ENCODE measurements around the gene RUFY1.

DNA sequence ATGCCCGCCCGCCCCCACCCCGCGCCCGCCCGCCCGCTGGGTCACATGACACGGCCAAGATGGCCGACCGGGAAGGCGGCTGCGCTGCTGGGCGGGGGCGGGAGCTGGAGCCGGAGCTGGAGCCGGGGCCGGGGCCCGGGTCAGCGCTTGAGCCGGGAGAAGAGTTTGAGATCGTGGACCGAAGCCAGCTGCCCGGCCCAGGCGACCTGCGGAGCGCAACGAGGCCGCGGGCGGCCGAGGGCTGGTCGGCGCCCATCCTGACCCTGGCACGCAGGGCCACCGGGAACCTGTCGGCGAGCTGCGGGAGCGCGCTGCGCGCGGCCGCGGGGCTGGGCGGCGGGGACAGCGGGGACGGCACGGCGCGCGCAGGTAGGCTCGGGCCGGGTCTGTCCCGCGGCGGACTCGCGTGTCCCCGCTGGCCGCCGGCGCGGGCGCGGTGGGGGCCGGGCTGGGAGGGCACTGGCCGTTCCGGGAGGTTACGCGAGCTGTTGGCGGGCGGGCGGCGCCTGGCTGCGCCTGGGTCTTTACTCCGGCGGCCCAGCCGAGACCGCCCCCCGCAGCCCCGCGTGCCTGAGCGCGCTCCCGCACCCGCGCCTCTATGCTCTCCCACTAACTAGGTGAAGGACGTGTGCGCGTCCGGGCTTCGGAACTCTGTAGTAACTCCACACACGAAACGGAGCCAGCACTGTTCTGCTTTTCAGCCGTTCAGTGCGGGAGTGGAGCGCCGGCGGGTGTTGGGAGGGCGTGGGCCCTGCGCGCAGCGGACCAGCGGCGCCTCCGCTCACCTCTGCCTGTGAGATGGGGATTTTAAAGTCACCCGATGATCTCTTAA, at the start of gene RUFY1:
- TF ChIP-seq EP300 (IDR thresholded peaks at IDR 0.05; ENCODE audit: borderline replicate concordance): no peak; the same call in 1 of the 2 replicates
- TF ChIP-seq, protein P1, sequence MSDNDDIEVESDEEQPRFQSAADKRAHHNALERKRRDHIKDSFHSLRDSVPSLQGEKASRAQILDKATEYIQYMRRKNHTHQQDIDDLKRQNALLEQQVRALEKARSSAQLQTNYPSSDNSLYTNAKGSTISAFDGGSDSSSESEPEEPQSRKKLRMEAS (IDR thresholded peaks at IDR 0.05): peak; percentile 52
- no peak for TF ChIP-seq CREB1 (IDR thresholded peaks at IDR 0.05; ENCODE audit: low read depth)
- TF ChIP-seq RAD21 (IDR thresholded peaks at IDR 0.05; ENCODE audit: low read depth): no peak
- no peak for TF ChIP-seq CEBPB (IDR thresholded peaks at IDR 0.05)
- TF ChIP-seq TCF12 (IDR thresholded peaks at IDR 0.05; ENCODE audit: low read depth): no peak
- TF ChIP-seq NFIC (IDR thresholded peaks at IDR 0.05): no peak; the same call in 1 of the 2 replicates
- TF ChIP-seq, protein P2, sequence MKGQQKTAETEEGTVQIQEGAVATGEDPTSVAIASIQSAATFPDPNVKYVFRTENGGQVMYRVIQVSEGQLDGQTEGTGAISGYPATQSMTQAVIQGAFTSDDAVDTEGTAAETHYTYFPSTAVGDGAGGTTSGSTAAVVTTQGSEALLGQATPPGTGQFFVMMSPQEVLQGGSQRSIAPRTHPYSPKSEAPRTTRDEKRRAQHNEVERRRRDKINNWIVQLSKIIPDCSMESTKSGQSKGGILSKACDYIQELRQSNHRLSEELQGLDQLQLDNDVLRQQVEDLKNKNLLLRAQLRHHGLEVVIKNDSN (IDR thresholded peaks at IDR 0.05): peak; percentile 85
- TF ChIP-seq, protein P3, sequence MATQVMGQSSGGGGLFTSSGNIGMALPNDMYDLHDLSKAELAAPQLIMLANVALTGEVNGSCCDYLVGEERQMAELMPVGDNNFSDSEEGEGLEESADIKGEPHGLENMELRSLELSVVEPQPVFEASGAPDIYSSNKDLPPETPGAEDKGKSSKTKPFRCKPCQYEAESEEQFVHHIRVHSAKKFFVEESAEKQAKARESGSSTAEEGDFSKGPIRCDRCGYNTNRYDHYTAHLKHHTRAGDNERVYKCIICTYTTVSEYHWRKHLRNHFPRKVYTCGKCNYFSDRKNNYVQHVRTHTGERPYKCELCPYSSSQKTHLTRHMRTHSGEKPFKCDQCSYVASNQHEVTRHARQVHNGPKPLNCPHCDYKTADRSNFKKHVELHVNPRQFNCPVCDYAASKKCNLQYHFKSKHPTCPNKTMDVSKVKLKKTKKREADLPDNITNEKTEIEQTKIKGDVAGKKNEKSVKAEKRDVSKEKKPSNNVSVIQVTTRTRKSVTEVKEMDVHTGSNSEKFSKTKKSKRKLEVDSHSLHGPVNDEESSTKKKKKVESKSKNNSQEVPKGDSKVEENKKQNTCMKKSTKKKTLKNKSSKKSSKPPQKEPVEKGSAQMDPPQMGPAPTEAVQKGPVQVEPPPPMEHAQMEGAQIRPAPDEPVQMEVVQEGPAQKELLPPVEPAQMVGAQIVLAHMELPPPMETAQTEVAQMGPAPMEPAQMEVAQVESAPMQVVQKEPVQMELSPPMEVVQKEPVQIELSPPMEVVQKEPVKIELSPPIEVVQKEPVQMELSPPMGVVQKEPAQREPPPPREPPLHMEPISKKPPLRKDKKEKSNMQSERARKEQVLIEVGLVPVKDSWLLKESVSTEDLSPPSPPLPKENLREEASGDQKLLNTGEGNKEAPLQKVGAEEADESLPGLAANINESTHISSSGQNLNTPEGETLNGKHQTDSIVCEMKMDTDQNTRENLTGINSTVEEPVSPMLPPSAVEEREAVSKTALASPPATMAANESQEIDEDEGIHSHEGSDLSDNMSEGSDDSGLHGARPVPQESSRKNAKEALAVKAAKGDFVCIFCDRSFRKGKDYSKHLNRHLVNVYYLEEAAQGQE (IDR thresholded peaks at IDR 0.05; ENCODE audit: low read depth): no peak
- TF ChIP-seq YY1 (IDR thresholded peaks at IDR 0.05; ENCODE audit: low read depth): peak; percentile 92
- peak; percentile 50; the same call in 1 of the 2 replicates for TF ChIP-seq TAF1 (IDR thresholded peaks at IDR 0.05; ENCODE audit: low read depth)
- TF ChIP-seq TEAD4 (IDR thresholded peaks at IDR 0.05): no peak; the same call in none of the 2 replicates
- peak; percentile 89 for TF ChIP-seq EGR1 (IDR thresholded peaks at IDR 0.05)
- TF ChIP-seq ZBTB7A (IDR thresholded peaks at IDR 0.05; ENCODE audit: low read depth): peak; percentile 49; the same call in 1 of the 2 replicates
